ENCODE results near the gene VPS9D1.

DNA sequence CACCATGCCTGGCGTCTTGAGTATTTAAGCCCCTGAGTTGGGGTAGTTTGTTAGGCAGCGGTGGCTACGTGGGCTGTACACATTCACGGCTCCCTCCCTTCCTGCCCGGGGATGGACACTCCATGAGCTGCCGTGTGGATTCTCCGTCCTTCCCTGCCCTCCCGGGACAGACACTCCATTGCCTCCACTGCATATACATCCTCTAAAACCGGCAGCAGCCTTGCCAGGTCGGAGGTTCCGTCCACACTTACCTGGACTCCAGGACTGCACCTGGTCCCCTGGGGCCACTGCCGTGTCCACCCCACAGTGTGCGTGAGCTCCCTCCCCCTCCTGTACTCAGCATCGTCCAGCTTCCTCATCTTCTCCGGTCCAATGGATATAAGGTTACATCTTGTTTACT lies 15.7 kb downstream of the VPS9D1 start:
- TF ChIP-seq, protein P1, sequence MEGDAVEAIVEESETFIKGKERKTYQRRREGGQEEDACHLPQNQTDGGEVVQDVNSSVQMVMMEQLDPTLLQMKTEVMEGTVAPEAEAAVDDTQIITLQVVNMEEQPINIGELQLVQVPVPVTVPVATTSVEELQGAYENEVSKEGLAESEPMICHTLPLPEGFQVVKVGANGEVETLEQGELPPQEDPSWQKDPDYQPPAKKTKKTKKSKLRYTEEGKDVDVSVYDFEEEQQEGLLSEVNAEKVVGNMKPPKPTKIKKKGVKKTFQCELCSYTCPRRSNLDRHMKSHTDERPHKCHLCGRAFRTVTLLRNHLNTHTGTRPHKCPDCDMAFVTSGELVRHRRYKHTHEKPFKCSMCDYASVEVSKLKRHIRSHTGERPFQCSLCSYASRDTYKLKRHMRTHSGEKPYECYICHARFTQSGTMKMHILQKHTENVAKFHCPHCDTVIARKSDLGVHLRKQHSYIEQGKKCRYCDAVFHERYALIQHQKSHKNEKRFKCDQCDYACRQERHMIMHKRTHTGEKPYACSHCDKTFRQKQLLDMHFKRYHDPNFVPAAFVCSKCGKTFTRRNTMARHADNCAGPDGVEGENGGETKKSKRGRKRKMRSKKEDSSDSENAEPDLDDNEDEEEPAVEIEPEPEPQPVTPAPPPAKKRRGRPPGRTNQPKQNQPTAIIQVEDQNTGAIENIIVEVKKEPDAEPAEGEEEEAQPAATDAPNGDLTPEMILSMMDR (IDR thresholded peaks at IDR 0.05; ENCODE audit: low read length) = no peak
- no peak for TF ChIP-seq EZH2 (IDR thresholded peaks at IDR 0.05; ENCODE audit: borderline replicate concordance, low read length)

Data from OCI-LY1 (cell line).